ENCODE measurements around the gene SNCA.

The SNCA gene

DNA sequence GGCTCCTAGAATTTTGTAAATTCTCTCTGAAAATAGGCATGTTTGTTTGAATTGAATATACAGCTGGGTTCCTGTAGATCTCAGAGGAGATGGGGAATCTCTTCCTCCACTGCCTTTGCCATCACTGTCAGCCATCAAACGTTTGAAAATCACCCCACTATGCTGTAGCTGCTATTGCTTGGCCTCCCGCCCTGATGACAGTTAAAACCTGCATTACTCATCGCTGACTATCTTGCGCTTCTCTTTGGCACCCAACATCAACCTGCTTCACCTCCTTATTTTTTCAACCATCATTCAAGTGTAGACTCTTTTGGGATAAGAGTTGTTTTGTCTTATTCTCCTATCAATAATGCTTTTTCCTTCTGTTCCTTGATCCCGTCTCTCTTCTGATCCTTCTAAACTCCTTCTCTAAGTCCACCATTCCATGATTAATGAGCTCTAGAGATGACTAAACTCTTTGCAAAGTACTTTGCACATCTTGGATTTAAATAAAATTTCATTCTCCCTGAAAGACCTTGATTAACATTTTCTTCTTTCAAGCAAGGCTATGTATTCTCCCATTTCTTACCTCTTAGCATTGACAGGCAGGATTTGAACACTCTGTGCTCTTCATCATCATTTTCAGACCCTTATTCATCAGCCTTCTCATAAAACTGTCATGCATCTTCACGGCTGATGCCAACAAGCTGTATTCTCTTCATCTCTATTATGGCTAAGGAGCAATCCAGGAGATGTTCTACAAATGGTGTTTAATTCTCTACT, 133.0 kb downstream of the SNCA start:
- Histone ChIP-seq H3K9ac (ENCODE audit: low read length) (no peak overlapping the region), H3K18ac (ENCODE audit: low read depth in 1 of 2, low read length in 2 of 2) (no peak overlapping the region), H2AFZ (ENCODE audit: low read depth, low read length) (no peak overlapping the region), H4K91ac (ENCODE audit: low read length) (no peak overlapping the region), H3K27me3 (ENCODE audit: control insufficient read depth in 1 of 2, insufficient read depth in 1 of 2, low read length in 2 of 2) (no peaks in the 10 kb centered on the region), H2BK15ac (ENCODE audit: low read depth, poor library complexity, severe bottlenecking) (no peak overlapping the region), H3K79me1 (replicated peaks; ENCODE audit: low read length, poor library complexity, severe bottlenecking) (no peaks in the 10 kb centered on the region), H3K4me2 (ENCODE audit: low read length, poor library complexity, severe bottlenecking) (no peak overlapping the region), H2BK12ac (ENCODE audit: low read length in 2 of 2) (peak overlapping the region in 1 of 2 experiments; percentile 69), H3K36me3 (ENCODE audit: control insufficient read depth in 1 of 2, insufficient read depth in 2 of 2, low read depth in 1 of 2, low read length in 2 of 2) (no peaks in the 10 kb centered on the region), H3K4me3 (ENCODE audit: insufficient read depth in 1 of 2, low read depth in 1 of 2, low read length in 2 of 2) (no peak overlapping the region), H2BK120ac (ENCODE audit: low read depth, low read length) (no peak overlapping the region), H3K27ac (ENCODE audit: low read length, poor library complexity, severe bottlenecking) (no peak overlapping the region), H2AK5ac (ENCODE audit: low read length, severe bottlenecking) (no peak overlapping the region), H3K14ac (ENCODE audit: low read length in 2 of 2) (no peak overlapping the region), H3K4ac (ENCODE audit: low read depth in 1 of 2, low read length in 2 of 2) (no peak overlapping the region), H3K4me1 (ENCODE audit: control insufficient read depth, insufficient read depth, low read depth, low read length) (no peaks in the 10 kb centered on the region), H2BK5ac (ENCODE audit: low read depth, low read length, poor library complexity, severe bottlenecking) (no peak overlapping the region), H3K9me3 (ENCODE audit: control insufficient read depth, low read length) (no peaks in the 10 kb centered on the region), H4K8ac (ENCODE audit: low read length) (no peak overlapping the region), H3K23ac (ENCODE audit: low read length in 2 of 2) (no peak overlapping the region)
- whole genome bisulfite sequencing, result 85% methylated on average over 5 of the region's 6 CpGs
- DNase-seq, result no peak

DNA sequence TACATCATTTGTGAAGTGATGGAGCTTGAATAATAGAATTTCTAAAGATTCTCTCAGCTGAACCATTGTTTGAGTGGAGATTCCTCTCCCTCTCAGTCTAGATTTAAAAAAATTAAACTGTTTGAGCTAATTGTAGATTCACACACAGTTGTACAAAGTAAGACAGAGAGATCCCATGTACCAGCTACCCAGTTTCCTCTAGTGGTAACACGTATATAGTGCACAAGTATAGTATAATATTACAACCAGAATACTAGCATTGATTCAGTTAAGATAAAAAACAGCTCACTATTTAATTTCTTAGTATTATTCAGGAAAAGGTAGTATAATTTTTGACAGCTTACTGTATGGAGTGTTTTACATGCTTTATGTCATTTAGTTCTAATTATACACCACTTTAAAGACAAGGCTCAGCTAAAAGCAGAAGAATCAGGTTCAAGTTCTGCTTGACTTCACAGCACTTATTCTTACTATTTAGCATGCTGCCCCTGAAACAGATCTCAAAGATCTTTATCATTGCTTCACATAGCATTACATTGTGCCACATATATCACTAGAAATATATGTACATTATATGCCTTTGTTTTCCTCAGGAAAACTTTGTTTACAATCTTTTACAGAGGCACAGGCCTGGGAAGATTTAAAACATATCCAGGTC, 136.1 kb downstream of the SNCA start:
- WGBS, result no CpG with 5 or more reads among the region's 1 CpG

DNA sequence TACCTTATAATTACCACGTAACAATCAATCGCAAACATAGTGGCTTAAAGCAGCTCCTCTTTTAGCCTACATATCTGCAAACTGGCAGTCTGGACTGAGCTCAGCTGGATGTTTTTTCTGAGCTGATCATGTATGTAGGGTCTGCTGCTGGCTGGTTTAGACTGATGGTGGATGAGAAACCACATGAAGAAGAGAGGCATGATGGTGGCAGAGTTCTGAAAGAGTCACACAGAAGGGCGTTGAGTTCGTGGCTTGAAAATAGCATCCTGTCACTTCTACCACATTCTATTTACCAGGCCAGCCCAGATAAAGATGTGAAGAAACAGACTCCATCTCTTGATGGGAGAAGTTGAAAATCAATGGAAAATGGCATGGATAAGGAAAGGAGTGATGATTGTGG, 151.3 kb downstream of the SNCA start:
- no peak overlapping the region for H3K27ac ChIP-seq (ENCODE audit: low read length, poor library complexity, severe bottlenecking)
- no peak overlapping the region for H2AFZ ChIP-seq (ENCODE audit: low read depth, low read length)

More for the DNA sequence above, 136.1 kb downstream of the SNCA start:
- DNase-seq, result no peak
- no peak overlapping the region for H2AFZ ChIP-seq (ENCODE audit: low read depth, low read length)
- no peak overlapping the region for H3K18ac ChIP-seq (ENCODE audit: low read depth in 1 of 2, low read length in 2 of 2)
- no peak overlapping the region for H2BK120ac ChIP-seq (ENCODE audit: low read depth, low read length)
- H2BK15ac ChIP-seq (ENCODE audit: low read depth, poor library complexity, severe bottlenecking), result no peak overlapping the region
- H3K14ac ChIP-seq (ENCODE audit: low read length in 2 of 2), result no peak overlapping the region
- no peak overlapping the region for H3K4ac ChIP-seq (ENCODE audit: low read depth in 1 of 2, low read length in 2 of 2)
- H3K4me2 ChIP-seq (ENCODE audit: low read length, poor library complexity, severe bottlenecking), result no peak overlapping the region
- H3K79me1 ChIP-seq (replicated peaks; ENCODE audit: low read length, poor library complexity, severe bottlenecking), result no peaks in the 10 kb centered on the region
- H2BK5ac ChIP-seq (ENCODE audit: low read depth, low read length, poor library complexity, severe bottlenecking), result no peak overlapping the region
- no peaks in the 10 kb centered on the region for H3K36me3 ChIP-seq (ENCODE audit: control insufficient read depth in 1 of 2, insufficient read depth in 2 of 2, low read depth in 1 of 2, low read length in 2 of 2)
- no peaks in the 10 kb centered on the region for H3K9me3 ChIP-seq (ENCODE audit: control insufficient read depth, low read length)
- H2BK12ac ChIP-seq (ENCODE audit: low read length in 2 of 2), result no peak overlapping the region
- no peaks in the 10 kb centered on the region for H3K27me3 ChIP-seq (ENCODE audit: control insufficient read depth in 1 of 2, insufficient read depth in 1 of 2, low read length in 2 of 2)
- H3K4me1 ChIP-seq (ENCODE audit: control insufficient read depth, insufficient read depth, low read depth, low read length), result no peaks in the 10 kb centered on the region
- no peak overlapping the region for H3K4me3 ChIP-seq (ENCODE audit: insufficient read depth in 1 of 2, low read depth in 1 of 2, low read length in 2 of 2)
- H4K8ac ChIP-seq (ENCODE audit: low read length), result no peak overlapping the region
- H2AK5ac ChIP-seq (ENCODE audit: low read length, severe bottlenecking), result no peak overlapping the region
- H3K27ac ChIP-seq (ENCODE audit: low read length, poor library complexity, severe bottlenecking), result no peak overlapping the region
- H4K91ac ChIP-seq (ENCODE audit: low read length), result no peak overlapping the region
- H3K23ac ChIP-seq (ENCODE audit: low read length in 2 of 2), result no peak overlapping the region
- no peak overlapping the region for H3K9ac ChIP-seq (ENCODE audit: low read length)

DNA sequence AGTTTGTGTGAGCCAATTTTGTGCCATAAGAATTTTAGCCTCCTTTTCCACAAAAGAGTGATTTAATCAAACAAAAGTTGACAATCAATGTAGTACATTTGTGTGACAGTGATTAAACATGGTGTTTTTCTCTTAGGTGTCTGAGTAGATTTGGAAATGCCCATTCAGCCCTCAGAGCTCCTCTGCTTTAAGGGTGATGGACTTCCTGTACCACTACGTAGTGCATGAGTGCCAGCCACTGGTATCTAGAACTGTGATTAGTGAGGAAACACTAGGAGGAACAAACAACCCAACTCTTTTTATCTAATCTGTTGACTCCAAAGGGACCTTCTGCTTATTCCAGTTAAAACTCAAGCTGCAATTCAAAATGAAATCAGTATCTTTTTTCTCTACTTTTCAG, 151.7 kb downstream of the SNCA start:
- Histone ChIP-seq H3K36me3 (ENCODE audit: control insufficient read depth in 1 of 2, insufficient read depth in 2 of 2, low read depth in 1 of 2, low read length in 2 of 2) (no peaks in the 10 kb centered on the region), H2BK5ac (ENCODE audit: low read depth, low read length, poor library complexity, severe bottlenecking) (no peak overlapping the region), H3K9me3 (ENCODE audit: control insufficient read depth, low read length) (no peaks in the 10 kb centered on the region), H3K4ac (ENCODE audit: low read depth in 1 of 2, low read length in 2 of 2) (no peak overlapping the region), H2BK15ac (ENCODE audit: low read depth, poor library complexity, severe bottlenecking) (no peak overlapping the region), H2BK120ac (ENCODE audit: low read depth, low read length) (no peak overlapping the region), H3K14ac (ENCODE audit: low read length in 2 of 2) (no peak overlapping the region), H3K9ac (ENCODE audit: low read length) (no peak overlapping the region), H3K4me1 (ENCODE audit: control insufficient read depth, insufficient read depth, low read depth, low read length) (no peaks in the 10 kb centered on the region), H3K4me3 (ENCODE audit: insufficient read depth in 1 of 2, low read depth in 1 of 2, low read length in 2 of 2) (no peak overlapping the region), H4K8ac (ENCODE audit: low read length) (no peak overlapping the region), H3K18ac (ENCODE audit: low read depth in 1 of 2, low read length in 2 of 2) (no peak overlapping the region), H3K79me1 (replicated peaks; ENCODE audit: low read length, poor library complexity, severe bottlenecking) (no peaks in the 10 kb centered on the region), H3K27me3 (ENCODE audit: control insufficient read depth in 1 of 2, insufficient read depth in 1 of 2, low read length in 2 of 2) (peaks cover 0 to 3% of the 10 kb centered on the region in 2 experiments), H2AK5ac (ENCODE audit: low read length, severe bottlenecking) (no peak overlapping the region), H2BK12ac (ENCODE audit: low read length in 2 of 2) (no peak overlapping the region), H3K27ac (ENCODE audit: low read length, poor library complexity, severe bottlenecking) (no peak overlapping the region), H4K91ac (ENCODE audit: low read length) (no peak overlapping the region), H2AFZ (ENCODE audit: low read depth, low read length) (no peak overlapping the region), H3K4me2 (ENCODE audit: low read length, poor library complexity, severe bottlenecking) (no peak overlapping the region), H3K23ac (ENCODE audit: low read length in 2 of 2) (no peak overlapping the region)
- no peak for DNase-seq
- 100% methylated on average over 1 of the region's 1 CpG for WGBS

More for the DNA sequence above, 151.3 kb downstream of the SNCA start:
- H2BK120ac ChIP-seq (ENCODE audit: low read depth, low read length), result no peak overlapping the region
- no peak overlapping the region for H2BK12ac ChIP-seq (ENCODE audit: low read length in 2 of 2)
- H4K8ac ChIP-seq (ENCODE audit: low read length), result no peak overlapping the region
- H2AK5ac ChIP-seq (ENCODE audit: low read length, severe bottlenecking), result no peak overlapping the region
- no peak overlapping the region for H3K4me3 ChIP-seq (ENCODE audit: insufficient read depth in 1 of 2, low read depth in 1 of 2, low read length in 2 of 2)
- 95% methylated on average over 4 of the region's 4 CpGs for WGBS
- H2BK5ac ChIP-seq (ENCODE audit: low read depth, low read length, poor library complexity, severe bottlenecking), result no peak overlapping the region
- H3K18ac ChIP-seq (ENCODE audit: low read depth in 1 of 2, low read length in 2 of 2), result no peak overlapping the region
- H4K91ac ChIP-seq (ENCODE audit: low read length), result no peak overlapping the region
- H3K4me2 ChIP-seq (ENCODE audit: low read length, poor library complexity, severe bottlenecking), result no peak overlapping the region
- H3K79me1 ChIP-seq (replicated peaks; ENCODE audit: low read length, poor library complexity, severe bottlenecking), result no peaks in the 10 kb centered on the region
- H3K27me3 ChIP-seq (ENCODE audit: control insufficient read depth in 1 of 2, insufficient read depth in 1 of 2, low read length in 2 of 2), result peaks cover 0 to 3% of the 10 kb centered on the region in 2 experiments
- H3K9ac ChIP-seq (ENCODE audit: low read length), result no peak overlapping the region
- H3K36me3 ChIP-seq (ENCODE audit: control insufficient read depth in 1 of 2, insufficient read depth in 2 of 2, low read depth in 1 of 2, low read length in 2 of 2), result no peaks in the 10 kb centered on the region
- H3K14ac ChIP-seq (ENCODE audit: low read length in 2 of 2), result no peak overlapping the region
- H3K4ac ChIP-seq (ENCODE audit: low read depth in 1 of 2, low read length in 2 of 2), result no peak overlapping the region
- H3K9me3 ChIP-seq (ENCODE audit: control insufficient read depth, low read length), result no peaks in the 10 kb centered on the region
- H3K4me1 ChIP-seq (ENCODE audit: control insufficient read depth, insufficient read depth, low read depth, low read length), result no peaks in the 10 kb centered on the region
- no peak for DNase-seq
- H2BK15ac ChIP-seq (ENCODE audit: low read depth, poor library complexity, severe bottlenecking), result no peak overlapping the region
- H3K23ac ChIP-seq (ENCODE audit: low read length in 2 of 2), result no peak overlapping the region

All from mesenchymal stem cell (in vitro differentiated cells and primary cell).